Ishikawa (cell line): ENCODE data around the gene SLC17A7.

Source experiments
- NFIC ChIP-seq: IDR thresholded peaks from 2 replicates; pipeline ENCODE4 v1.6.1; 2012
- REST ChIP-seq: IDR thresholded peaks from 2 replicates; pipeline ENCODE4 v1.6.1; 2012; ENCODE audit warnings: low read depth, mild to moderate bottlenecking
- USF1 ChIP-seq: IDR thresholded peaks from 2 replicates; pipeline ENCODE4 v1.6.1; 2012

GRCh38 chr19:49417088-49417487, 24.2 kb downstream of the SLC17A7 start:
- TF ChIP-seq USF1 (no peak), NFIC (no peak), REST (no peak)
